Mesendoderm (in vitro differentiated cells): ENCODE data around the gene TMEM218.
A peak's percentile ranks its signal among the peaks of the same experiment; 100 is the strongest.

Experiments used
- DNase-seq: peaks from one replicate; pipeline ENCODE4 v3.0.0; 2013
- H2AK5ac ChIP-seq: 2 replicates; pipeline ENCODE4 v1.6.1; 2013; ENCODE audit warnings: low read length, inconsistent platforms
- H2BK120ac ChIP-seq: 2 replicates; pipeline ENCODE4 v1.6.1; 2013; ENCODE audit warnings: low read depth, mild to moderate bottlenecking, low read length, moderate library complexity, mixed read lengths
- H2BK15ac ChIP-seq: replicated peaks from 2 replicates; pipeline ENCODE4 v1.6.1; 2013; ENCODE audit warnings: low read depth, mild to moderate bottlenecking, moderate library complexity
- H2BK5ac ChIP-seq: 2 replicates; pipeline ENCODE4 v1.6.1; 2013; ENCODE audit warnings: low read length, inconsistent platforms
- H3K18ac ChIP-seq: 2 replicates; pipeline ENCODE4 v1.6.1; 2013; ENCODE audit warnings: mild to moderate bottlenecking, low read length, mixed read lengths
- H3K23ac ChIP-seq: one replicate; pipeline ENCODE4 v1.6.1; 2013; ENCODE audit warnings: low read length
- H3K27ac ChIP-seq: 2 replicates; pipeline ENCODE4 v1.5.1; 2013; ENCODE audit warnings: low read depth, mild to moderate bottlenecking, inconsistent platforms, low read length, moderate library complexity
- H3K27me3 ChIP-seq: 2 replicates; pipeline ENCODE4 v1.6.1; 2013; ENCODE audit warnings: low read length, control low read depth, mild to moderate bottlenecking, inconsistent platforms; ENCODE audit not compliant: insufficient read depth, poor library complexity
- H3K36me3 ChIP-seq: 2 replicates; pipeline ENCODE4 v1.6.1; 2013; ENCODE audit warnings: low read length, inconsistent platforms; ENCODE audit not compliant: control insufficient read depth, insufficient read depth
- H3K4ac ChIP-seq: one replicate; pipeline ENCODE4 v1.6.1; 2013; ENCODE audit warnings: low read depth, mild to moderate bottlenecking, low read length, moderate library complexity
- H3K4me1 ChIP-seq: 2 replicates; pipeline ENCODE4 v1.6.1; 2013; ENCODE audit warnings: low read depth, low read length, inconsistent platforms; ENCODE audit not compliant: control insufficient read depth
- H3K4me2 ChIP-seq: 2 replicates; pipeline ENCODE4 v1.6.1; 2013; ENCODE audit warnings: low read length
- H3K4me3 ChIP-seq: 2 replicates; pipeline ENCODE4 v1.5.1; 2013; ENCODE audit warnings: mild to moderate bottlenecking, low read length
- H3K56ac ChIP-seq: one replicate; pipeline ENCODE4 v1.6.1; 2013; ENCODE audit warnings: low read length
- H3K79me1 ChIP-seq: 2 replicates; pipeline ENCODE4 v1.6.1; 2013; ENCODE audit warnings: low read length, inconsistent platforms
- H3K79me2 ChIP-seq: 2 replicates; pipeline ENCODE4 v1.6.1; 2013; ENCODE audit warnings: mild to moderate bottlenecking, low read length; ENCODE audit not compliant: control insufficient read depth, insufficient read depth
- H3K9ac ChIP-seq: 2 replicates; pipeline ENCODE4 v1.6.1; 2013; ENCODE audit warnings: low read length, inconsistent platforms
- H4K5ac ChIP-seq: one replicate; pipeline ENCODE4 v1.6.1; 2013; ENCODE audit warnings: low read length
- H4K8ac ChIP-seq: one replicate; pipeline ENCODE4 v1.6.1; 2013; ENCODE audit warnings: low read depth, mild to moderate bottlenecking, control low read depth, low read length, moderate library complexity
- WGBS: extraction: QIAGEN DNeasy Blood & Tissue Kit; methylation state at CpG from one replicate; pipeline ENCODE4 v1.1.7; 2013; ENCODE audit warnings: low lambda C conversion rate, missing lambda C conversion rate; ENCODE audit not compliant: insufficient coverage; ENCODE audit errors: extremely low coverage; 5-methylcytosine and 5-hydroxymethylcytosine counted together

TMEM218 gene

GRCh38 chr11:125072218-125072960, 39.0 kb downstream of the TMEM218 start:
- no peak overlapping the region for H3K18ac ChIP-seq
- H3K79me2 ChIP-seq = no peaks in the 10 kb centered on the region
- H3K36me3 ChIP-seq = no peaks in the 10 kb centered on the region
- no peak overlapping the region for H3K4me3 ChIP-seq
- no peak overlapping the region for H3K9ac ChIP-seq
- no peaks in the 10 kb centered on the region for H3K27me3 ChIP-seq
- no peak overlapping the region for H3K4me2 ChIP-seq
- H4K5ac ChIP-seq = no peak overlapping the region
- H3K27ac ChIP-seq = no peak overlapping the region
- H2BK5ac ChIP-seq = no peak overlapping the region
- H2AK5ac ChIP-seq = no peak overlapping the region
- H3K56ac ChIP-seq = no peak overlapping the region
- H4K8ac ChIP-seq = no peak overlapping the region
- H3K4me1 ChIP-seq = peaks cover 7% of the 10 kb centered on the region
- no peak overlapping the region for H2BK120ac ChIP-seq
- H3K23ac ChIP-seq = no peak overlapping the region
- no peaks in the 10 kb centered on the region for H3K79me1 ChIP-seq
- H3K4ac ChIP-seq = no peak overlapping the region
- DNase-seq = no peak
- no CpG with 5 or more reads among the region's 12 CpGs for WGBS
- no peak overlapping the region for H2BK15ac ChIP-seq

DNA sequence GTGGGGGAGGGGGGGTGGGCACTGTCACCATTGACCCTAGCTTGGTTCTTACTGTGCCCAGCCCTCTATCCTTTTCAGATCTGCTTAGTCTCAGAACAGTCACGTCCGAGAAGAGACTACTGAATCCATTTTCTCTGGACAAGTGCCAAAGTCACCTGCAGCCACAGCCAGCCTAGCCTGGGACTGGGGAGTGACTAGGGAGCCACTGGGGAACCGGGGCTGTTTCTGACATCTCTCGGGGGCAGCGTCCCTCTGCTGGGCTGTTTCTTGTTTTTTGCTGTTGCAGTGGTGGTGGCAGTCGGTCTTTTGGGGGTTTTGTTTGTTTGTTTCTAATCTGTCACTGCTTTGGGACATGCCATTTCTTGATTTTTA, 39.6 kb downstream of the TMEM218 start:
- peaks cover 7% of the 10 kb centered on the region for H3K4me1 ChIP-seq
- H3K27ac ChIP-seq = no peak overlapping the region
- H3K4me3 ChIP-seq = no peak overlapping the region
- no CpG with 5 or more reads among the region's 6 CpGs for WGBS
- no peak overlapping the region for H3K4ac ChIP-seq
- no peak overlapping the region for H3K56ac ChIP-seq
- H3K4me2 ChIP-seq = no peak overlapping the region
- no peaks in the 10 kb centered on the region for H3K79me2 ChIP-seq
- DNase-seq = no peak
- no peak overlapping the region for H2BK15ac ChIP-seq
- no peak overlapping the region for H2BK5ac ChIP-seq
- H3K9ac ChIP-seq = no peak overlapping the region
- H3K23ac ChIP-seq = no peak overlapping the region
- no peak overlapping the region for H2BK120ac ChIP-seq
- no peaks in the 10 kb centered on the region for H3K27me3 ChIP-seq
- H3K36me3 ChIP-seq = no peaks in the 10 kb centered on the region
- no peak overlapping the region for H4K5ac ChIP-seq
- H3K18ac ChIP-seq = no peak overlapping the region
- no peaks in the 10 kb centered on the region for H3K79me1 ChIP-seq
- no peak overlapping the region for H2AK5ac ChIP-seq
- no peak overlapping the region for H4K8ac ChIP-seq

GRCh38 chr11:125071435-125071834, 40.0 kb downstream of the TMEM218 start:
- H2BK120ac ChIP-seq = no peak overlapping the region

DNA sequence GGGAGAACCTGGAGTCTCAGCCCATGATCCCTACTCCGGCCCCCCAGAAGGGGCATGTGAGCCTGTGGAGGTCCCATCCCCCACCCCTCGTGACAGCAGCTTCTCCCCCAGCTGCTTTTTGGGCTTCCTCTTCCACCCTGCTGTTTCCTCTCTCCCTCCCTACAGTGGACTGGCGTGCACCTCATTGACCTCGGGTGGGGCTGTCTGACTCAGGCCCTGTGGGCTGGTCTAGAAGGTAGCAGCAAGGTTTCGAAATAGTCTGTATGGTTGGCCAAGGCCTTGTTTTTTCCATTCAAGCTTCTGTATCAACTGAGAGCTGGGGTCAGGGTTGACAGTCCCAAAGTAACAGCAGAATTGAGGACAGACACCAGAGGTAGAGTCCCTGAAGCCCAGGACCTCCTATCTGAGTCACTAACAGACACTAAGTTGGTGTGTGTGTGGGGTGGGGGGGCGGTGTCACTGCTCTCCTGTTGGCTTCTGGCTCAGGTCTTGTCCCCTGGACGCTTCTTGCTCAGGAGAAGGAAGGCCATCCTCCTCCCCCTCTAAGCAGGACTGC, 40.6 kb downstream of the TMEM218 start:
- H2AK5ac ChIP-seq = no peak overlapping the region
- H4K5ac ChIP-seq = no peak overlapping the region
- no peak overlapping the region for H4K8ac ChIP-seq
- no peaks in the 10 kb centered on the region for H3K79me2 ChIP-seq
- peaks cover 7% of the 10 kb centered on the region for H3K4me1 ChIP-seq
- H2BK5ac ChIP-seq = no peak overlapping the region
- no peak overlapping the region for H3K27ac ChIP-seq
- no peak overlapping the region for H2BK15ac ChIP-seq
- H3K23ac ChIP-seq = no peak overlapping the region
- no peaks in the 10 kb centered on the region for H3K79me1 ChIP-seq
- H3K9ac ChIP-seq = no peak overlapping the region
- H3K4ac ChIP-seq = no peak overlapping the region
- no peak overlapping the region for H3K4me3 ChIP-seq
- no peak overlapping the region for H2BK120ac ChIP-seq
- H3K4me2 ChIP-seq = no peak overlapping the region
- no CpG with 5 or more reads among the region's 7 CpGs for WGBS
- H3K36me3 ChIP-seq = no peaks in the 10 kb centered on the region
- no peak for DNase-seq
- H3K56ac ChIP-seq = no peak overlapping the region
- no peaks in the 10 kb centered on the region for H3K27me3 ChIP-seq
- no peak overlapping the region for H3K18ac ChIP-seq

More at GRCh38 chr11:125071435-125071834, 40.0 kb downstream of the TMEM218 start:
- Histone ChIP-seq H3K9ac (no peak overlapping the region), H4K8ac (no peak overlapping the region), H3K23ac (no peak overlapping the region), H3K27ac (no peak overlapping the region), H4K5ac (no peak overlapping the region), H2BK5ac (no peak overlapping the region), H3K36me3 (no peaks in the 10 kb centered on the region), H2AK5ac (no peak overlapping the region), H3K18ac (no peak overlapping the region), H2BK15ac (no peak overlapping the region), H3K4me3 (no peak overlapping the region), H3K79me2 (no peaks in the 10 kb centered on the region), H3K56ac (no peak overlapping the region), H3K79me1 (no peaks in the 10 kb centered on the region), H3K4ac (no peak overlapping the region), H3K4me2 (no peak overlapping the region), H3K27me3 (no peaks in the 10 kb centered on the region), H3K4me1 (peaks cover 7% of the 10 kb centered on the region)
- DNase-seq = no peak
- WGBS = no CpG with 5 or more reads among the region's 5 CpGs

GRCh38 chr11:125069796-125070195, 41.6 kb downstream of the TMEM218 start:
- H3K56ac ChIP-seq = no peak overlapping the region

More at GRCh38 chr11:125069796-125070195, 41.6 kb downstream of the TMEM218 start:
- Histone ChIP-seq H3K27me3 (no peaks in the 10 kb centered on the region), H3K23ac (peak overlapping the region; percentile 6), H3K9ac (no peak overlapping the region), H2AK5ac (no peak overlapping the region), H4K5ac (no peak overlapping the region), H3K4me2 (no peak overlapping the region), H3K79me2 (no peaks in the 10 kb centered on the region), H3K27ac (no peak overlapping the region), H3K18ac (no peak overlapping the region), H3K4me1 (peaks cover 7% of the 10 kb centered on the region), H3K79me1 (no peaks in the 10 kb centered on the region), H3K4ac (no peak overlapping the region), H2BK15ac (no peak overlapping the region), H2BK5ac (no peak overlapping the region), H3K36me3 (no peaks in the 10 kb centered on the region), H4K8ac (no peak overlapping the region), H2BK120ac (no peak overlapping the region), H3K4me3 (no peak overlapping the region)
- no peak for DNase-seq
- WGBS = no CpG with 5 or more reads among the region's 5 CpGs
